CD4-positive, CD25-positive, alpha-beta regulatory T cell (primary cell): ENCODE data around the gene SERPINB1. TPM values are rescaled to one million over a fixed set of nuclear protein-coding genes. Genes with fewer than 3 reads are reported as not detected.

Experiments used
- ATAC-seq, 2 donors: fragments of 150-1000 bp; cut with Tn5 transposase; one replicate each; pipeline ENCODE4 v1.10.0; 2021; ENCODE audit warnings: low read depth in 2 of 2, moderate number of reproducible peaks in 2 of 2, moderate library complexity in 1 of 2
- DNase-seq, 3 donors: peaks; one replicate each; pipeline versions ENCODE4 v3.0.0 to v3.0.0-alpha.2; 2012 to 2022; ENCODE audit warnings: mixed read lengths in 1 of 3
- H3K27ac ChIP-seq: one replicate; pipeline ENCODE4 v1.7.0; 2013; ENCODE audit warnings: mild to moderate bottlenecking, low read length; ENCODE audit not compliant: insufficient read depth, poor library complexity, severe bottlenecking
- H3K27me3 ChIP-seq: one replicate; pipeline ENCODE4 v1.7.0; 2013; ENCODE audit warnings: low read length; ENCODE audit not compliant: control insufficient read depth, insufficient read depth
- H3K36me3 ChIP-seq: one replicate; pipeline ENCODE4 v1.7.0; 2013; ENCODE audit warnings: mild to moderate bottlenecking, low read length, moderate library complexity; ENCODE audit not compliant: control insufficient read depth, insufficient read depth
- H3K4me1 ChIP-seq: 2 replicates; pipeline ENCODE4 v1.7.0; 2013; ENCODE audit warnings: mild to moderate bottlenecking, low read length; ENCODE audit not compliant: insufficient read depth, control insufficient read depth, poor library complexity, severe bottlenecking
- H3K4me3 ChIP-seq: one replicate; pipeline ENCODE4 v1.7.0; 2013; ENCODE audit warnings: low read depth, mild to moderate bottlenecking, low read length, moderate library complexity
- H3K9me3 ChIP-seq, 2 experiments: 1 replicate in 1 of 2; 2 replicates in 1 of 2; pipeline ENCODE4 v1.7.0; 2013; ENCODE audit warnings: low read length in 2 of 2, mild to moderate bottlenecking in 1 of 2, moderate library complexity in 1 of 2; ENCODE audit not compliant: control insufficient read depth in 2 of 2
- H3K27ac Mint-ChIP-seq, 3 donors: one replicate each; pipeline ENCODE4 v1.8.0; 2020 to 2022; ENCODE audit warnings: mild to moderate bottlenecking in 3 of 3, mixed read lengths in 3 of 3, moderate library complexity in 2 of 3
- H3K27me3 Mint-ChIP-seq: one replicate; pipeline ENCODE4 v1.8.0; 2022; ENCODE audit warnings: mild to moderate bottlenecking, mixed read lengths
- H3K36me3 Mint-ChIP-seq: one replicate; pipeline ENCODE4 v1.8.0; 2020; ENCODE audit warnings: mixed read lengths
- H3K4me1 Mint-ChIP-seq, 4 donors: one replicate each; pipeline ENCODE4 v1.8.0; 2020 to 2022; ENCODE audit warnings: mixed read lengths in 4 of 4, mild to moderate bottlenecking in 1 of 4
- H3K4me3 Mint-ChIP-seq, 4 donors: one replicate each; pipeline ENCODE4 v1.8.0; 2020 to 2022; ENCODE audit warnings: mild to moderate bottlenecking in 4 of 4, mixed read lengths in 4 of 4, moderate library complexity in 3 of 4
- H3K9me3 Mint-ChIP-seq, 7 donors: one replicate each; pipeline ENCODE4 v1.8.0; 2020 to 2022; ENCODE audit warnings: mixed read lengths in 7 of 7, mild to moderate bottlenecking in 3 of 7, moderate library complexity in 2 of 7
- polyA plus RNA-seq, 4 donors: library from polyadenylated mRNA; unstranded; fragments of 300-500 nt; fragmentation: Illumina TruSeq; gene quantifications; one replicate each; pipeline ENCODE4 v1.2.3, GENCODE V29; 2021
- total RNA-seq: library from RNA; stranded (reverse); gene quantifications from one replicate; pipeline ENCODE4 v1.2.3, GENCODE V29; 2022

Gene SERPINB1
- total and polyA plus RNA-seq, 5 donors from 2014 or later: 38.1 to 116 (median 109) TPM

DNA sequence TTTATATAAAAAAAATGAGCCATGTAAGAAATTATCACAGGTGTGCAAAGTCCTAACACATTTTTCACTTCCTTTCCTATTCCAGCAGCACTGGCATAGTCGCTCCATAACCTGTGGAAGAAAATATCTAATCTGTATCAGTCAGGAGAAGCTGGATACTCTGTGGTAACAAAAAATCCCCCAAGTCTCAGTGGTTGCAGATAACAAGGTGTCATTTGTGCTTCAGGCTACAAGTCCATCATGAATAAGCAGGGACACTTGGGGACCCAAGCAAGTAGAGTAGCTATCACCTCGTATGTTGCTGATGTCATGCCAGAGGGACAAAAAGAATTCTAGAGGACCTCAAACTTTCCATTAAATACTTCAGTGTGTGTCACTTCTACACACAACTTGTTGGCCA is 30.3 kb upstream of the SERPINB1 start:
- Histone ChIP-seq H3K4me1 (peaks cover 26% of the 10 kb centered on the region), H3K36me3 (no peaks in the 10 kb centered on the region), H3K27me3 (no peaks in the 10 kb centered on the region), H3K27ac (no peak overlapping the region), H3K4me3 (no peak overlapping the region), H3K9me3 (no peaks in the 10 kb centered on the region)
- Mint-ChIP-seq H3K27ac (peak overlapping the region in 2 of 3 donors; percentile 26 to 78), H3K9me3 (no peaks in the 10 kb centered on the region), H3K27me3 (no peaks in the 10 kb centered on the region), H3K4me1 (peaks cover 7 to 47% (median 11%) of the 10 kb centered on the region in 4 donors), H3K36me3 (peaks cover 3% of the 10 kb centered on the region), H3K4me3 (peak overlapping the region in 1 of 4 donors; percentile 23)
- DNase-seq (no peak), ATAC-seq (no peak)

DNA sequence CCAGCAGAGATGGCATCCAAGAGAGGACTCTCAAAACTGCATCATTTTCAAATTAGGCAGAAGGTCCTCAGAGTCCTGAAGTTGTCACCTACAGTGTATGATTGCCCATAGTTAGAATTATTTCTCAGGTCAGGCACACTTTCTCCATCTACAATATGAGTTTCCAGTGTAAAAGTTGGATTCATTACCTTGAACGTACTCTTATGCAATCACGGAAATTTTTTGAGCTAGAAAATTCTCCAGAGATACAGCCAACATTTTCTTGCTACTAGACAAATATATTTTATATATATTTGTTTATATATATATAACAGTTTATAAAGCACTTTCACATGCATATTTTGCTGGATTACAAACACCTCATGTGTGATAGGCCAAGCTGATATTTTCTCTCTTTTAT is 29.4 kb upstream of the SERPINB1 start:
- DNase-seq (no peak), ATAC-seq (no peak)
- no peak overlapping the region for H3K4me3 ChIP-seq
- no peaks in the 10 kb centered on the region for H3K27me3 ChIP-seq
- Mint-ChIP-seq H3K27ac (no peak overlapping the region), H3K36me3 (peaks cover 3% of the 10 kb centered on the region), H3K9me3 (no peaks in the 10 kb centered on the region), H3K27me3 (no peaks in the 10 kb centered on the region), H3K4me1 (peaks cover 3 to 44% (median 9%) of the 10 kb centered on the region in 4 donors), H3K4me3 (no peak overlapping the region)
- H3K4me1 ChIP-seq: peaks cover 18% of the 10 kb centered on the region
- no peaks in the 10 kb centered on the region for H3K9me3 ChIP-seq
- H3K27ac ChIP-seq: no peak overlapping the region
- no peaks in the 10 kb centered on the region for H3K36me3 ChIP-seq

DNA sequence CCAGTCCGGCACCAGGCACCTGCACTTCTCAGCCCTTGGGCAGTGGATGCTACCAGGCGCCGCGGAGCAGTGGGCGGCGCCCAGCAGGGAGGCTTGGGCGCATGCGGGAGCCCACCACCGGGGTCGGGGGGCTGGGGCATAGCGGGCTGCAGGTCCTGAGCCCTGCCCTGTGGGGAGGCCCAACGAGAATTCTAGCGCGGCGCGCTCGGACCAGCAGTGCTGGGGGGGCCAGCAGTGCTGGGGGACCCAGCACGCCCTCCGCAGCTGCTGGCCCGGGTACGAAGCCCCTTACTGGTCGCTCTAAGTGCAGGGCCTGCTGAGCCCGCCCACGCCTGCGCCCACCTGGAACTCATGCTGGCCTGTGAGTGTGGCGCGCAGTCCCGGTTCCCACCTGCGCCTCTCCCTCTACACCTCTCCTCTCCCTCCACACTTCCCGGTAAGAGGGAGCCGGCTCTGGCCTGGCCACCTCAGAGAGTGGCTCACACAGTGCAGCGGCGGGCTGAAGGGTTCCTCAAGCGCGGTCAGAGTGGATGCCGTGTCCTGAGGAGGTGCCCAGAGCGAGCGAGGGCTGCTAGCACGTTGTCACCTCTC is 28.5 kb upstream of the SERPINB1 start:
- DNase-seq (no peak), ATAC-seq (no peak)
- Histone ChIP-seq H3K27me3 (no peaks in the 10 kb centered on the region), H3K36me3 (no peaks in the 10 kb centered on the region), H3K4me1 (peaks cover 11% of the 10 kb centered on the region), H3K4me3 (no peak overlapping the region), H3K27ac (no peak overlapping the region), H3K9me3 (no peaks in the 10 kb centered on the region)
- Mint-ChIP-seq H3K27me3 (no peaks in the 10 kb centered on the region), H3K36me3 (peaks cover 3% of the 10 kb centered on the region), H3K4me3 (no peak overlapping the region), H3K27ac (no peak overlapping the region), H3K9me3 (peaks cover 0 to 2% (median 0%) of the 10 kb centered on the region in 7 donors), H3K4me1 (peaks cover 3 to 48% (median 13%) of the 10 kb centered on the region in 4 donors)

- peaks cover 3% of the 10 kb centered on the region for H3K36me3 Mint-ChIP-seq
- H3K4me1 ChIP-seq: peaks cover 5% of the 10 kb centered on the region
- H3K9me3 Mint-ChIP-seq: peaks cover 0 to 2% (median 0%) of the 10 kb centered on the region in 7 donors
- ATAC-seq (no peak), DNase-seq (no peak)
- H3K9me3 ChIP-seq: no peaks in the 10 kb centered on the region
- no peak overlapping the region for H3K4me3 Mint-ChIP-seq
- peaks cover 0 to 41% (median 16%) of the 10 kb centered on the region in 4 donors for H3K4me1 Mint-ChIP-seq
- no peaks in the 10 kb centered on the region for H3K27me3 Mint-ChIP-seq
- no peak overlapping the region for H3K27ac ChIP-seq
- no peak overlapping the region for H3K4me3 ChIP-seq
- peak overlapping the region in 1 of 3 donors; percentile 26 for H3K27ac Mint-ChIP-seq
- H3K27me3 ChIP-seq: no peaks in the 10 kb centered on the region
- no peaks in the 10 kb centered on the region for H3K36me3 ChIP-seq
Observed at GRCh38 chr6:2868637-2869036, 27.0 kb upstream of the SERPINB1 start.

- Histone ChIP-seq H3K36me3 (no peaks in the 10 kb centered on the region), H3K27me3 (no peaks in the 10 kb centered on the region), H3K4me1 (peaks cover 29% of the 10 kb centered on the region), H3K27ac (no peak overlapping the region), H3K9me3 (no peaks in the 10 kb centered on the region), H3K4me3 (no peak overlapping the region)
- H3K36me3 Mint-ChIP-seq: no peaks in the 10 kb centered on the region
- H3K4me1 Mint-ChIP-seq: peaks cover 17 to 52% (median 37%) of the 10 kb centered on the region in 4 donors
- peaks cover 0 to 2% (median 0%) of the 10 kb centered on the region in 7 donors for H3K9me3 Mint-ChIP-seq
- DNase-seq: no peak
- no peaks in the 10 kb centered on the region for H3K27me3 Mint-ChIP-seq
- H3K4me3 Mint-ChIP-seq: peak overlapping the region in 1 of 4 donors; percentile 38
- H3K27ac Mint-ChIP-seq: peak overlapping the region; percentile 31 to 73 (median 71)
- peak in 1 of 2 donors; percentile 23 for ATAC-seq
Observed at GRCh38 chr6:2866171-2866846, 24.6 kb upstream of the SERPINB1 start.

DNA sequence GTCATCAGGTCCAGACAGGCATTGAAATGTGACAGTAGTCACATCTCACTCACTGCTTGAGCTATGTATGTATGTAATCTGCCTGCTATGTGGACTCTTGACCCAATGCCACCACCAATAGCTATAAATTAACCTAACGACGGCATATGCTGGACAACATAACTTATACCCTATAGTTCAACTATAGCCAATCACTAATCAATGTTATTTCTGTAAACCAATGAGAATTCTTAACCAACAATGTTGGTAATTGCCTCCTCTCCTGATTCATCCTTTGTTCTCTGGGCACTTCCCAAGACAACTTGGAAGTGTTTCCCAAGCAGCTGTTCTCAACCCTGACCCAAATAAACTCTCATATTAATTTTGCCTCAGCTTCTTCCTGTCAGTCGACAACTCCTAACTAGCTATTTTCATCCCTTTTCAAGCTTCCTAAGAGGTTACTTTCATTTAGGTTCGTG is 24.1 kb upstream of the SERPINB1 start:
- H3K36me3 ChIP-seq: no peaks in the 10 kb centered on the region
- Mint-ChIP-seq H3K36me3 (no peaks in the 10 kb centered on the region), H3K4me1 (peaks cover 17 to 58% (median 41%) of the 10 kb centered on the region in 4 donors), H3K27me3 (no peaks in the 10 kb centered on the region), H3K4me3 (peak overlapping the region in 2 of 4 donors; percentile 38 to 84), H3K27ac (peak overlapping the region; percentile 13 to 73 (median 49)), H3K9me3 (peaks cover 0 to 2% (median 0%) of the 10 kb centered on the region in 7 donors)
- no peak overlapping the region for H3K4me3 ChIP-seq
- ATAC-seq (no peak), DNase-seq (no peak)
- no peaks in the 10 kb centered on the region for H3K27me3 ChIP-seq
- H3K27ac ChIP-seq: no peak overlapping the region
- H3K4me1 ChIP-seq: peaks cover 31% of the 10 kb centered on the region
- no peaks in the 10 kb centered on the region for H3K9me3 ChIP-seq

DNA sequence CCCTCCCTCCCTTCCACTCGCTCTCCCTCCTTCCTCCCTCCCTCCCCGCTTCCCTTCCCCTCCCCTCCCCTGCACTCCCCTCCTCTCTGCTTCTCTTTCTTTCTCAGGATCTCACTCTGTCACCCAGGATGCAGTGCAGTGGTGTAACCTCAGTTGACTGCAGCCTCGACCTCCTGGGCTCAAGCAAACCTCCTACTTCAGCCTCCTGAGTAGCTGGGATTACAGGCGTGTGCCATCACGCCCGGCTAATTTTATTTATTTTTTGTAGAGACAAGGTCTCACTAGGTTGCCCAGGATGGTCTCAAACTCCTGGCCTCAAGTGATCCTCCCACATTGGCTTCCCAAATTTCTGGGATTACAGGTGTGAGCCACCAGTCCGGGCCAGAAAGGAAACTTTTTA is 23.6 kb upstream of the SERPINB1 start:
- Histone ChIP-seq H3K36me3 (no peaks in the 10 kb centered on the region), H3K27ac (no peak overlapping the region), H3K9me3 (no peaks in the 10 kb centered on the region), H3K27me3 (no peaks in the 10 kb centered on the region), H3K4me1 (peaks cover 31% of the 10 kb centered on the region), H3K4me3 (no peak overlapping the region)
- no peaks in the 10 kb centered on the region for H3K36me3 Mint-ChIP-seq
- peaks cover 0 to 2% (median 0%) of the 10 kb centered on the region in 7 donors for H3K9me3 Mint-ChIP-seq
- peak overlapping the region in 2 of 3 donors; percentile 46 to 73 for H3K27ac Mint-ChIP-seq
- peaks cover 17 to 62% (median 42%) of the 10 kb centered on the region in 4 donors for H3K4me1 Mint-ChIP-seq
- H3K27me3 Mint-ChIP-seq: no peaks in the 10 kb centered on the region
- DNase-seq: no peak
- H3K4me3 Mint-ChIP-seq: peak overlapping the region in 1 of 4 donors; percentile 84
- no peak for ATAC-seq
